ENCODE measurements around the gene CASP8AP2. TPM values are rescaled to one million over a fixed set of nuclear protein-coding genes. Genes with fewer than 3 reads are reported as not detected.

CASP8AP2 gene
- total RNA-seq, 2 experiments from 2014 or later: 17.3 to 20.0 TPM

- Histone ChIP-seq H3K9me3 (ENCODE audit: control insufficient read depth in 1 of 2, insufficient read depth in 1 of 2, low read length in 2 of 2) (no peaks in the 10 kb centered on the region), H3K27ac (ENCODE audit: low read depth in 1 of 2, low read length in 2 of 2) (no peak overlapping the region), H3K36me3 (ENCODE audit: insufficient read depth, low read length) (peaks cover 25% of the 10 kb centered on the region), H3K27me3 (ENCODE audit: control insufficient read depth in 1 of 2, insufficient read depth in 2 of 2, low read length in 2 of 2) (no peaks in the 10 kb centered on the region), H3K4me3 (ENCODE audit: low read length) (no peak overlapping the region), H3K4me1 (ENCODE audit: insufficient read depth, low read length) (no peaks in the 10 kb centered on the region)
- ATAC-seq (ENCODE audit: poor library complexity) (no peak), DNase-seq (no peak)
- Mint-ChIP-seq H3K27me3 (no peaks in the 10 kb centered on the region), H3K36me3 (ENCODE audit: low read depth) (peaks cover 41% of the 10 kb centered on the region), H3K27ac (peak overlapping the region; percentile 33), H3K4me3 (no peak overlapping the region), H3K4me1 (ENCODE audit: low read depth) (no peaks in the 10 kb centered on the region), H3K9me3 (no peaks in the 10 kb centered on the region)
- TF ChIP-seq CTCF (IDR thresholded peaks at IDR 0.05): no peak
- CTCF ChIA-PET: no interaction called here
- POLR2A ChIA-PET: no interaction called here
- intact Hi-C loops (cut with DNase I, micrococcal nuclease): no loop called here
Measured at GRCh38 chr6:89874438-89874837, 44.8 kb downstream of the CASP8AP2 start.

- no peak for TF ChIP-seq CTCF (IDR thresholded peaks at IDR 0.05)
- Histone ChIP-seq H3K4me1 (ENCODE audit: insufficient read depth, low read length) (peaks cover 11% of the 10 kb centered on the region), H3K9me3 (ENCODE audit: control insufficient read depth in 1 of 2, insufficient read depth in 1 of 2, low read length in 2 of 2) (peaks cover 0 to 16% of the 10 kb centered on the region in 2 experiments), H3K27me3 (ENCODE audit: control insufficient read depth in 1 of 2, insufficient read depth in 2 of 2, low read length in 2 of 2) (peaks cover 0 to 9% of the 10 kb centered on the region in 2 experiments), H3K27ac (ENCODE audit: low read depth in 1 of 2, low read length in 2 of 2) (no peak overlapping the region), H3K36me3 (ENCODE audit: insufficient read depth, low read length) (no peaks in the 10 kb centered on the region), H3K4me3 (ENCODE audit: low read length) (no peak overlapping the region)
- Mint-ChIP-seq H3K27me3 (peaks cover 23% of the 10 kb centered on the region), H3K4me3 (no peak overlapping the region), H3K27ac (no peak overlapping the region), H3K9me3 (no peaks in the 10 kb centered on the region), H3K4me1 (ENCODE audit: low read depth) (no peaks in the 10 kb centered on the region), H3K36me3 (ENCODE audit: low read depth) (no peaks in the 10 kb centered on the region)
- CTCF ChIA-PET: no interaction called here
- intact Hi-C loops (cut with DNase I, micrococcal nuclease): no loop called here
- no peak for ATAC-seq (ENCODE audit: poor library complexity)
- DNase-seq: peak in 1 of 14 experiments; percentile 8
- POLR2A ChIA-PET: interaction anchor here (1.3 kb wide), 1 partner anchor 67 kb away, joined by 4 read pairs; the partner anchor contains the start of gene MDN1
Measured at GRCh38 chr6:89886378-89887120, 56.9 kb downstream of the CASP8AP2 start.

GRCh38 chr6:89887452-89888137 is 57.9 kb downstream of the CASP8AP2 start:
- peaks cover 11% of the 10 kb centered on the region for H3K4me1 ChIP-seq (ENCODE audit: insufficient read depth, low read length)
- Mint-ChIP-seq H3K36me3 (ENCODE audit: low read depth) (no peaks in the 10 kb centered on the region), H3K4me3 (no peak overlapping the region), H3K27ac (no peak overlapping the region), H3K4me1 (ENCODE audit: low read depth) (no peaks in the 10 kb centered on the region), H3K9me3 (no peaks in the 10 kb centered on the region), H3K27me3 (peaks cover 29% of the 10 kb centered on the region)
- peaks cover 0 to 16% of the 10 kb centered on the region in 2 experiments for H3K9me3 ChIP-seq (ENCODE audit: control insufficient read depth in 1 of 2, insufficient read depth in 1 of 2, low read length in 2 of 2)
- ChIA-PET POLR2A (interaction anchor here (0.6 to 1.3 kb wide), 2 partner anchors 18 to 68 kb away, joined by 4 read pairs; partner anchors contain the start of gene MDN1), CTCF (no interaction called here)
- peak in 4 of 14 experiments; percentile 3 to 22 (median 8) for DNase-seq
- intact Hi-C loops (cut with DNase I, micrococcal nuclease): no loop called here
- ATAC-seq (ENCODE audit: poor library complexity): peak; percentile 39
- no peak overlapping the region for H3K27ac ChIP-seq (ENCODE audit: low read depth in 1 of 2, low read length in 2 of 2)
- H3K36me3 ChIP-seq (ENCODE audit: insufficient read depth, low read length): no peaks in the 10 kb centered on the region
- no peak for TF ChIP-seq CTCF (IDR thresholded peaks at IDR 0.05)
- H3K4me3 ChIP-seq (ENCODE audit: low read length): peak overlapping the region; percentile 22
- H3K27me3 ChIP-seq (ENCODE audit: control insufficient read depth in 1 of 2, insufficient read depth in 2 of 2, low read length in 2 of 2): peaks cover 3 to 11% of the 10 kb centered on the region in 2 experiments

Data from CD4-positive, alpha-beta T cell (primary cell).